HepG2 (cell line): ENCODE data around the gene RECQL5. TPM values are rescaled to one million over a fixed set of nuclear protein-coding genes. Genes with fewer than 3 reads are reported as not detected.

Experiments used
- ATAC-seq: fragments of 200-7000 bp; cut with Tn5 transposase; 3 replicates; pipeline ENCODE4 v1.9.1; 2020; ENCODE audit warnings: mild to moderate bottlenecking, moderate library complexity
- BruUV-seq: library from RNA; stranded (reverse); fragments of 400-500 nt; replicated peaks from 2 replicates; lab custom pipeline; 2021; lab: Mats Ljungman, UMichigan
- CTCF ChIA-PET: fragments of 300-600 bp; formaldehyde crosslinking; extraction: SDS; loops from one replicate; lab custom pipeline; 2021; ENCODE audit warnings: low total read pairs, inconsistent platforms, low intra/inter-chr PET ratio; lab: Yijun Ruan, JAX
- POLR2A ChIA-PET: fragments of 350-600 bp; sonication (Branson Sonifier 250); formaldehyde crosslinking; loops from one replicate; lab custom pipeline; 2020; ENCODE audit warnings: antibody characterized with exemption, inconsistent platforms; lab: Yijun Ruan, JAX
- DNase-seq: peaks from one replicate; pipeline ENCODE4 v3.0.0-alpha.2; 2015; ENCODE audit warnings: low spot score
- FAIRE-seq: peaks from 3 replicates; lab custom pipeline; 2011; peaks lifted over from hg19 to GRCh38; lab: Jason Lieb, UNC
- H2AFZ ChIP-seq: one replicate; pipeline ENCODE4 v1.6.1; 2011; ENCODE audit warnings: low read length, inconsistent platforms
- H3K27ac ChIP-seq: fragments of 300-600 bp; 3 replicates; pipeline ENCODE4 v1.8.0; 2011; ENCODE audit warnings: mixed run types, mild to moderate bottlenecking, mixed read lengths, low read length, inconsistent platforms; ENCODE audit not compliant: insufficient read depth; ENCODE audit errors: extremely low read length
- H3K27me3 ChIP-seq, 2 experiments: fragments of 200-600 bp in 1 of 2; 2 replicates in 1 of 2; 3 replicates in 1 of 2; pipeline versions ENCODE4 v1.6.0 to v1.8.0; 2011; ENCODE audit warnings: low read length in 2 of 2, mild to moderate bottlenecking in 2 of 2, moderate library complexity in 2 of 2, inconsistent platforms in 1 of 2; ENCODE audit not compliant: insufficient read depth in 2 of 2, control insufficient read depth in 1 of 2
- H3K36me3 ChIP-seq, 2 experiments: fragments of 200-600 bp in 1 of 2; replicated peaks in 1 of 2; 2 replicates in 1 of 2; 3 replicates in 1 of 2; pipeline versions ENCODE4 v1.5.1 to v1.8.0; 2011; ENCODE audit warnings: low read length in 2 of 2, inconsistent platforms in 1 of 2; ENCODE audit not compliant: insufficient read depth in 2 of 2, control insufficient read depth in 1 of 2
- H3K4me1 ChIP-seq: 2 replicates; pipeline ENCODE4 v1.5.1; 2012; ENCODE audit warnings: low read length, inconsistent platforms; ENCODE audit not compliant: insufficient read depth
- H3K4me2 ChIP-seq: 2 replicates; pipeline ENCODE4 v1.6.0; 2011; ENCODE audit warnings: low read depth, low read length, inconsistent platforms
- H3K4me3 ChIP-seq, 3 experiments: fragments of 200-600 bp in 1 of 3; sonication (generic), shearing (Covaris generic) in 1 of 3; replicated peaks in 1 of 3; 2 replicates each; pipeline ENCODE4 v1.5.1; 2011 to 2016; ENCODE audit warnings: low read length in 3 of 3, inconsistent platforms in 2 of 3, low read depth in 2 of 3, mild to moderate bottlenecking in 2 of 3, control low read depth in 1 of 3, mixed read lengths in 1 of 3; ENCODE audit not compliant: insufficient read depth in 1 of 3
- H3K79me2 ChIP-seq: one replicate; pipeline ENCODE4 v1.6.1; 2011; ENCODE audit warnings: low read length, inconsistent platforms; ENCODE audit not compliant: insufficient read depth
- H3K9ac ChIP-seq: 2 replicates; pipeline ENCODE4 v1.6.0; 2011; ENCODE audit warnings: mild to moderate bottlenecking, low read depth, low read length, inconsistent platforms; ENCODE audit not compliant: insufficient read depth
- H3K9me3 ChIP-seq: 2 replicates; pipeline ENCODE4 v1.5.1; 2012; ENCODE audit warnings: mild to moderate bottlenecking, low read length
- H4K20me1 ChIP-seq: 2 replicates; pipeline ENCODE4 v1.6.0; 2011; ENCODE audit warnings: inconsistent platforms, mild to moderate bottlenecking, low read length, moderate library complexity; ENCODE audit not compliant: insufficient read depth
- IKZF1 ChIP-seq: fragments of 450-650 bp; IDR thresholded peaks from 2 replicates; pipeline ENCODE4 v1.7.1; 2016
- ISX ChIP-seq: sonication (generic); formaldehyde crosslinking; conservative IDR thresholded peaks from 2 replicates; pipeline ENCODE4 v1.5.0; 2020; ENCODE audit warnings: missing genetic modification reagents
- MEIS2 ChIP-seq: sonication (generic); formaldehyde crosslinking; IDR thresholded peaks from 2 replicates; pipeline ENCODE4 v1.9.0; 2021; ENCODE audit warnings: mild to moderate bottlenecking, missing genetic modification reagents
- MLXIP ChIP-seq: sonication (generic); formaldehyde crosslinking; IDR thresholded peaks from 2 replicates; pipeline ENCODE4 v1.9.0; 2021; ENCODE audit warnings: missing genetic modification reagents, borderline replicate concordance
- RBAK ChIP-seq: sonication (generic); formaldehyde crosslinking; IDR thresholded peaks from 2 replicates; pipeline ENCODE4 v1.5.1; 2020; ENCODE audit warnings: mild to moderate bottlenecking, missing genetic modification reagents
- ZNF768 ChIP-seq: sonication (generic); formaldehyde crosslinking; IDR thresholded peaks from 2 replicates; pipeline ENCODE4 v1.4.0; 2020; ENCODE audit warnings: missing genetic modification reagents
- WGBS: methylation state at CpG from one replicate; pipeline ENCODE4 v1.1.6; 2017; ENCODE audit warnings: low lambda C conversion rate; 5-methylcytosine and 5-hydroxymethylcytosine counted together
- in situ Hi-C: cut with HindIII; loops from 2 replicates; pipeline ENCODE4 v1.10.0; 2017; ENCODE audit warnings: low pct_unique_long_range_greater_than_20kb; ENCODE audit not compliant: extremely low pct_ligation_motif_present
- intact Hi-C: fragments of 100-400 bp; cut with micrococcal nuclease; formaldehyde crosslinking; loops from one replicate; pipeline ENCODE4 v1.10.0; 2022; ENCODE audit not compliant: unreplicated experiment
- polyA plus RNA-seq, 8 experiments: library from polyadenylated mRNA; depleted of rRNA in 3 of 8; stranded (reverse) in 7 of 8; unstranded in 1 of 8; fragments of >200 nt; fragmentation: Illumina TruSeq in 4 of 8; extraction: Trizol in 4 of 8; gene quantifications; 2 replicates each; pipeline versions ENCODE4 v1.2.1 to v1.2.3, GENCODE V29; 2011 to 2016; ENCODE audit warnings: low read depth in 4 of 8, missing spikeins in 1 of 8, mixed read lengths in 1 of 8; ENCODE audit not compliant: insufficient read depth in 1 of 8
- total RNA-seq, 5 experiments: library from RNA; depleted of rRNA; stranded (reverse); fragments of >200 nt; fragmentation: Illumina TruSeq; extraction: Trizol; gene quantifications; 2 replicates each; pipeline ENCODE4 v1.2.3, GENCODE V29; 2016; ENCODE audit warnings: low read depth in 1 of 5

Gene RECQL5
- total and polyA plus RNA-seq, 2 of the 13 experiments (the other 11 are each of a cell fraction or from before 2014, with no cell fraction given) = 27.7 to 32.0 TPM

DNA sequence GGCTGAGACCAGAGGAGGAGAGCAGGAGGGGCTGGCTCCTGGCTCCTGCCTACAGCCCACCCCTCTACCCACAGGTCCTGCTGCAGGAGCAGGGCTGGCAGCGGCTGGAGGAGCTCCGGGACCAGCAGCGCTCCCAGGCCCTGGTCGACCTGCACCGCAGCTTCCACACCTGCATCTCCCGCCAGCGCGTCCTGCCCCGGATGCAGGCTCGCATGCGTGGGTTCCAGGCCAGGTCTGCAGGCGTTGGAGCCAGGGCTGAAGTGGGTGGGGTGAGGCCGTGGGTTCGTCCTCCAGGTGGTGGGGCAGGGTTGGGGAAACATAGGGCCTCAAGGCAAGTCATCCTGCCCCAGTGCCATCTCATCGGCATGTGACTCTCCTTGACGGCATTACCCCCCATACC, 61.2 kb downstream of the RECQL5 start:
- Histone ChIP-seq H3K79me2 (no peaks in the 10 kb centered on the region), H3K4me2 (no peak overlapping the region)
- intact Hi-C loops = no loop called here
- DNase-seq = no peak
- CTCF ChIA-PET = no interaction called here
- no peak for TF ChIP-seq IKZF1
- TF ChIP-seq ZNF768 (CRISPR knock-in tag) = peak; percentile 21; the same call in 1 of the 2 replicates
- no peak for TF ChIP-seq MLXIP
- no peak for TF ChIP-seq RBAK
- TF ChIP-seq ISX (CRISPR knock-in tag) = no peak
- no peak for TF ChIP-seq MEIS2 (CRISPR knock-in tag)
- TF ChIP-seq, all 625 proteins: peak for 1
- FAIRE-seq = no peak
- Histone ChIP-seq H3K4me3 (no peak overlapping the region), H3K27me3 (peaks cover 2 to 11% of the 10 kb centered on the region in 2 experiments; a peak in 2 of 5 replicates), H2AFZ (no peak overlapping the region), H3K27ac (no peak overlapping the region), H4K20me1 (no peaks in the 10 kb centered on the region), H3K9ac (no peak overlapping the region), H3K9me3 (no peaks in the 10 kb centered on the region), H3K4me1 (peaks cover 32% of the 10 kb centered on the region), H3K36me3 (no peaks in the 10 kb centered on the region)
- no peak for ATAC-seq
- no TSS peak for BruUV-seq
- POLR2A ChIA-PET = interaction anchor here (0.6 kb wide), 1 partner anchor 246 kb away, joined by 3 read pairs; no protein-coding TSS in a partner anchor
- in situ Hi-C loops = no loop called here
- 49% methylated on average over 4 of the region's 16 CpGs for WGBS
